ENCODE data around the gene FXYD2. TPM values are rescaled to one million over a fixed set of nuclear protein-coding genes. Genes with fewer than 3 reads are reported as not detected.
A peak's percentile ranks its signal among the peaks of the same experiment; 100 is the strongest.

FXYD2 gene
- total and polyA plus RNA-seq, 2 donors (not counting 3 experiments of a cell fraction or from before 2014, with no cell fraction given): 0.99 to 1.8 TPM

DNA sequence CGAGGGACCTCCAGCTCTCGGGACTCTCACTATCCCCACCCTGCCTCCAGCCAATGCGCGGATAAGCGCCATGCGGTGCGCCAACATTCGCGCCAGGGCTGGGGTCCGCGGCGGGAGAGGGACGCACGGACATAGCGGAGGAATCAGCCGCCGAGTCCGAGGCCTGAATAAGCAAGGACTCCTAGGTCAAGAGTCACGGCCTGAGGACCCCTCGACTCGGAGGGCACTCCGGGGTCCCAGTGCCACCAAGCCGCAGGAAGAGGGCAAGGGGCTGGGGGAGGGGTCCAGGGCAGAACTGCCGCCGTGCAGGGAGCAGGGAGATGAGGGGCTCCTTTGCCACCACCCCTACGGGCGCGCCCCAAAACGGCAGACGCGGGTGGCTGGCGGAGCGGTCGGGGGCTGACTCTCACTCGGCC lies 28.1 kb downstream of the FXYD2 start:
- no peak overlapping the region for H2AFZ ChIP-seq (ENCODE audit: low read depth, low read length)
- no peak overlapping the region for H3K4me2 ChIP-seq (ENCODE audit: insufficient read depth, low read length)
- no TSS peak for BruUV-seq (replicated peaks)
- ChIA-PET CTCF (no interaction called here), POLR2A (no interaction called here)
- FAIRE-seq (no peak), DNase-seq (ENCODE audit: low read depth, low spot score) (no peak)
- no peak overlapping the region for H3K4me3 ChIP-seq (replicated peaks in 1 of 3; ENCODE audit: insufficient read depth in 1 of 3, low read depth in 1 of 3, low read length in 3 of 3)
- no peaks in the 10 kb centered on the region for H3K9me1 ChIP-seq (replicated peaks; ENCODE audit: control insufficient read depth, extremely low read depth, insufficient read depth, low read length)
- dilution Hi-C loops (cut with MboI; ENCODE audit: extremely low pct_ligation_motif_present, low sequenced_read_pairs) (no loop called here), intact Hi-C loops (cut with micrococcal nuclease) (no loop called here)
- no peak overlapping the region for H3K27ac ChIP-seq (ENCODE audit: insufficient read depth, low read depth, low read length)
- H3K79me2 ChIP-seq (ENCODE audit: control insufficient read depth, insufficient read depth, low read length): no peaks in the 10 kb centered on the region
- TF ChIP-seq EZH2 (IDR thresholded peaks at IDR 0.05; ENCODE audit: borderline replicate concordance, low read depth, low read length, severe bottlenecking) (peak; percentile 86), JUN (IDR thresholded peaks at IDR 0.05; ENCODE audit: borderline replicate concordance, insufficient read depth, insufficient read length, low read depth) (no peak), FOS (IDR thresholded peaks at IDR 0.05; ENCODE audit: borderline replicate concordance, insufficient read depth, low read length) (no peak)
- no peaks in the 10 kb centered on the region for H3K4me1 ChIP-seq (ENCODE audit: control insufficient read depth, extremely low read depth, insufficient read depth, low read length)
- peaks cover 44% of the 10 kb centered on the region in 2 experiments for H3K27me3 ChIP-seq (ENCODE audit: control insufficient read depth in 2 of 2, insufficient read depth in 2 of 2, low read length in 2 of 2)
- H4K20me1 ChIP-seq (replicated peaks; ENCODE audit: control insufficient read depth, extremely low read depth, insufficient read depth, low read length): no peaks in the 10 kb centered on the region
- H3K9ac ChIP-seq (replicated peaks; ENCODE audit: extremely low read depth, insufficient read depth, low read length): no peak overlapping the region
- H3K9me3 ChIP-seq (replicated peaks; ENCODE audit: control insufficient read depth, insufficient read depth, low read length): no peaks in the 10 kb centered on the region
- H3K36me3 ChIP-seq (ENCODE audit: control insufficient read depth in 2 of 2, extremely low read depth in 1 of 2, insufficient read depth in 2 of 2, low read length in 2 of 2): no peaks in the 10 kb centered on the region

DNA sequence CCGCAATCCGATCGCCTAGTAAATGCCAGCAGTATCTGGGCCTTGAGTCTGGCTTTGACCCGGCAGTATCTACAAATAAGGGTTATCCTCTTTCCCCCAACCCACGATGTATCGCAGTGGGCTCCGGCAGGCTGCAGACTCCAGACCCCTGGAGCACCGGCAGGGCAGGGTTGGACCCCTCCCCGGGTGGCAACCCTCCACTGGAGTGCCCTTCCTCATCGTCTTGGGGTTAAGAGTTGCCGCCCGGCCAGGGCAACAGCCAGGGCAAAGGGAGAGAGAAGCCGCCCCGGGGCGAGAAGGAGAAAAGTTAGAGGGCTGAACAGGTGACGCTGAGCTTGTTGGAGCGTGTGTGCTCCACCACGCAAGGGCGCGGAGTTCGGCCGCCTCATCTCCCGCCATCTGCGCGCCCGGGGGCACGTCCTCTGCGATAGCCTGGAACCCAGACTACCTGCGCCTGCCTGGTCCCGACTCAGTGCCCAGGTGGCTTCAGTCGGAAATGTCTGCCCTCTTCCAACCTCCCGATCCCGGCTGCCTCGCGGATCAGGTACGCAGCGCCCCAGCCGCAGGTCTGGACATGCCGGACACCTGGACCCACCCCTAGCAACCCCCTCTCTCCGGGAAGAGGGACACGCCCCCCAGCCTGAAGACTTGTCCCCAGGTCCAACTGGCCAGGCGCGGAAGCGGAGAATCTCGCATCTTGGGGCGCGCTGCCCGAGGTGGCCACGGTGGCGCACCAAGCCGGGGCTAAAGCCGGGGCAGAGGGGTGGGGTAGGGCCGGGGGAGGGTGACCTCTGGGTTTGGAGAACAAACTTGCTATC lies 28.7 kb downstream of the FXYD2 start:
- Histone ChIP-seq H3K4me1 (ENCODE audit: control insufficient read depth, extremely low read depth, insufficient read depth, low read length) (no peaks in the 10 kb centered on the region), H3K4me2 (ENCODE audit: insufficient read depth, low read length) (no peak overlapping the region), H3K79me2 (ENCODE audit: control insufficient read depth, insufficient read depth, low read length) (no peaks in the 10 kb centered on the region), H3K27me3 (ENCODE audit: control insufficient read depth in 2 of 2, insufficient read depth in 2 of 2, low read length in 2 of 2) (peaks cover 42 to 44% of the 10 kb centered on the region in 2 experiments), H4K20me1 (replicated peaks; ENCODE audit: control insufficient read depth, extremely low read depth, insufficient read depth, low read length) (no peaks in the 10 kb centered on the region), H3K27ac (ENCODE audit: insufficient read depth, low read depth, low read length) (no peak overlapping the region), H3K9ac (replicated peaks; ENCODE audit: extremely low read depth, insufficient read depth, low read length) (no peak overlapping the region), H3K9me1 (replicated peaks; ENCODE audit: control insufficient read depth, extremely low read depth, insufficient read depth, low read length) (no peaks in the 10 kb centered on the region), H3K4me3 (replicated peaks in 1 of 3; ENCODE audit: insufficient read depth in 1 of 3, low read depth in 1 of 3, low read length in 3 of 3) (no peak overlapping the region), H2AFZ (ENCODE audit: low read depth, low read length) (no peak overlapping the region), H3K9me3 (replicated peaks; ENCODE audit: control insufficient read depth, insufficient read depth, low read length) (no peaks in the 10 kb centered on the region), H3K36me3 (ENCODE audit: control insufficient read depth in 2 of 2, extremely low read depth in 1 of 2, insufficient read depth in 2 of 2, low read length in 2 of 2) (no peaks in the 10 kb centered on the region)
- no peak for TF ChIP-seq POLR2AphosphoS5 (IDR thresholded peaks at IDR 0.05; ENCODE audit: insufficient read depth, low read depth, low read length)
- TF ChIP-seq POLR2A (IDR thresholded peaks at IDR 0.05; ENCODE audit: low read depth, low read length): no peak
- TF ChIP-seq EZH2 (IDR thresholded peaks at IDR 0.05; ENCODE audit: borderline replicate concordance, low read depth, low read length, severe bottlenecking): peak; percentile 73
- ChIA-PET POLR2A (no interaction called here), CTCF (no interaction called here)
- intact Hi-C loops (cut with micrococcal nuclease) (no loop called here), dilution Hi-C loops (cut with MboI; ENCODE audit: extremely low pct_ligation_motif_present, low sequenced_read_pairs) (no loop called here)
- BruUV-seq (replicated peaks): no TSS peak
- no peak for FAIRE-seq
- DNase-seq (ENCODE audit: low read depth, low spot score): no peak

All from endothelial cell of umbilical vein (primary cell).